Measurements from ENCODE around the gene GAS6. TPM values are rescaled to one million over a fixed set of nuclear protein-coding genes. Genes with fewer than 3 reads are reported as not detected.
A peak's percentile ranks its signal among the peaks of the same experiment; 100 is the strongest.

GAS6 gene
- total RNA-seq, 1 experiment from 2014 or later = 49.4 TPM

DNA sequence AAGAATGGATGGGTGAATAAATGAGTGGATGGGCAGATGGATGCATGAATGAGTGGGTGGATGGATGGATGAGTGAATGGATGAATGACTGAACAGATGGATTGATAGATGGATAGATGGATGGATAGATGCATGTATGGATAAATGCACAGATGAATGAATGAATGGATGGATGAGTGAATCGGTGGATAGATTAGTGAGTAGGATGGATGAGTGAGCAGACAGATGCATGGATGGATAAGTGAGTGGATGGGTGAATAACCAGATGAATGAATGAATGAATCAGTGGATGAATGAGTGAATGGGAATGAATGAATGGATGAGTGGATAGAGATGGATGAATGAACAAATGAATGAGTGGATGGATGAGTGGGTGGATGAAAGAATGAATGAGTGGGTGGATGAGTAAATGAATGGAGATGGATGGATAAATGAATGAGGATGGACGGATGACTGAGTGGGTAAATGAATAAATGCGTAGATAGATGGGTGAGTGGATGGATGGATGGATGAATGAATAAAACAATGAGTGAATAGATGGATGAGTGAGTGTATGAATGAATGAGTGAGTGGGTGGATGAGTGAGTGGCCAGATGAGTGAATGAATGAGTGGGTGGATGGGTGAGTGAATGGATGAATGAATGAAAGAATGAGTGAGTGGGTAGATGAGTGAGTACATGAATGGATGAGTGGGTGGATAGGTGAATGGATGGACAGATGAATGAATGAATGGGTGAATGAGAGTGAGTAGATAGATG lies 13.0 kb downstream of the GAS6 start:
- H3K9ac ChIP-seq (ENCODE audit: low read length) = no peak overlapping the region
- peaks cover 0 to 12% of the 10 kb centered on the region in 2 experiments; a peak in 2 of 4 replicates for H3K36me3 ChIP-seq (ENCODE audit: control insufficient read depth in 1 of 2, insufficient read depth in 2 of 2, low read length in 2 of 2)
- peaks cover 92% of the 10 kb centered on the region for H3K79me2 ChIP-seq (ENCODE audit: insufficient read depth, low read length)
- H3K27me3 ChIP-seq (ENCODE audit: insufficient read depth, low read length) = no peaks in the 10 kb centered on the region
- TSS peak; percentile 25 for BruUV-seq (replicated peaks)
- no peak overlapping the region for H3K4me3 ChIP-seq (replicated peaks in 1 of 2; ENCODE audit: low read depth in 1 of 2, low read length in 2 of 2)
- H3K9me3 ChIP-seq (ENCODE audit: control insufficient read depth in 1 of 2, insufficient read depth in 1 of 2, low read depth in 1 of 2, low read length in 2 of 2) = no peaks in the 10 kb centered on the region
- ChIA-PET CTCF (no interaction called here), POLR2A (no interaction called here), RAD21 (ENCODE audit: low non-redundant PET in 1 of 2, low total read pairs in 2 of 2, uncharacterized antibody in 2 of 2, unreplicated experiment in 2 of 2) (no interaction called here)
- intact Hi-C loops (cut with micrococcal nuclease) = no loop called here
- ATAC-seq (no peak), DNase-seq (ENCODE audit: low read depth, low spot score) (no peak)
- peaks cover 13 to 25% of the 10 kb centered on the region in 2 experiments for H3K4me1 ChIP-seq (ENCODE audit: control insufficient read depth in 1 of 2, insufficient read depth in 2 of 2, low read length in 2 of 2)
- H3K4me2 ChIP-seq (ENCODE audit: low read length) = no peak overlapping the region
- H3K27ac ChIP-seq (ENCODE audit: low read depth, low read length) = no peak overlapping the region
- H2AFZ ChIP-seq (ENCODE audit: low read depth, low read length, poor library complexity, severe bottlenecking) = no peak overlapping the region
- H3K9me2 ChIP-seq (ENCODE audit: insufficient read depth) = no peaks in the 10 kb centered on the region
- H4K20me1 ChIP-seq (ENCODE audit: insufficient read depth) = no peaks in the 10 kb centered on the region
- TF ChIP-seq EZH2 (IDR thresholded peaks at IDR 0.05) (no peak), YY1 (IDR thresholded peaks at IDR 0.05; ENCODE audit: extremely low read depth, insufficient replicate concordance, low read depth, low read length) (no peak), FOSL1 (IDR thresholded peaks at IDR 0.05; ENCODE audit: low read depth) (no peak), SIN3A (IDR thresholded peaks at IDR 0.05; ENCODE audit: low read depth) (no peak), CEBPB (IDR thresholded peaks at IDR 0.05; ENCODE audit: low read depth) (no peak), ZNF274 (IDR thresholded peaks at IDR 0.05; ENCODE audit: low read depth, low read length) (no peak), POLR2A (IDR thresholded peaks at IDR 0.05; ENCODE audit: borderline replicate concordance, extremely low read depth, insufficient read depth, insufficient read length) (no peak), ELF1 (IDR thresholded peaks at IDR 0.05; ENCODE audit: borderline replicate concordance, low read depth) (no peak), EZH2phosphoT487 (IDR thresholded peaks at IDR 0.05; ENCODE audit: borderline replicate concordance) (no peak), JUND (IDR thresholded peaks at IDR 0.05) (no peak), EGR1 (IDR thresholded peaks at IDR 0.05; ENCODE audit: low read depth) (no peak), SP1 (IDR thresholded peaks at IDR 0.05; ENCODE audit: low read depth) (no peak), ZFX (IDR thresholded peaks at IDR 0.05) (no peak), CBX3 (IDR thresholded peaks at IDR 0.05; ENCODE audit: low read depth) (no peak), SRF (IDR thresholded peaks at IDR 0.05; ENCODE audit: low read depth) (no peak), POLR2AphosphoS5 (IDR thresholded peaks at IDR 0.05; ENCODE audit: low read depth, low read length) (no peak)
- TF ChIP-seq, protein P1, sequence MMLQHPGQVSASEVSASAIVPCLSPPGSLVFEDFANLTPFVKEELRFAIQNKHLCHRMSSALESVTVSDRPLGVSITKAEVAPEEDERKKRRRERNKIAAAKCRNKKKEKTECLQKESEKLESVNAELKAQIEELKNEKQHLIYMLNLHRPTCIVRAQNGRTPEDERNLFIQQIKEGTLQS (IDR thresholded peaks at IDR 0.05) = no peak
- TF ChIP-seq, protein P2, sequence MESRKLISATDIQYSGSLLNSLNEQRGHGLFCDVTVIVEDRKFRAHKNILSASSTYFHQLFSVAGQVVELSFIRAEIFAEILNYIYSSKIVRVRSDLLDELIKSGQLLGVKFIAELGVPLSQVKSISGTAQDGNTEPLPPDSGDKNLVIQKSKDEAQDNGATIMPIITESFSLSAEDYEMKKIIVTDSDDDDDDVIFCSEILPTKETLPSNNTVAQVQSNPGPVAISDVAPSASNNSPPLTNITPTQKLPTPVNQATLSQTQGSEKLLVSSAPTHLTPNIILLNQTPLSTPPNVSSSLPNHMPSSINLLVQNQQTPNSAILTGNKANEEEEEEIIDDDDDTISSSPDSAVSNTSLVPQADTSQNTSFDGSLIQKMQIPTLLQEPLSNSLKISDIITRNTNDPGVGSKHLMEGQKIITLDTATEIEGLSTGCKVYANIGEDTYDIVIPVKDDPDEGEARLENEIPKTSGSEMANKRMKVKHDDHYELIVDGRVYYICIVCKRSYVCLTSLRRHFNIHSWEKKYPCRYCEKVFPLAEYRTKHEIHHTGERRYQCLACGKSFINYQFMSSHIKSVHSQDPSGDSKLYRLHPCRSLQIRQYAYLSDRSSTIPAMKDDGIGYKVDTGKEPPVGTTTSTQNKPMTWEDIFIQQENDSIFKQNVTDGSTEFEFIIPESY (IDR thresholded peaks at IDR 0.05; ENCODE audit: extremely low read depth, insufficient replicate concordance, low read length) = no peak
- TF ChIP-seq, protein P3, sequence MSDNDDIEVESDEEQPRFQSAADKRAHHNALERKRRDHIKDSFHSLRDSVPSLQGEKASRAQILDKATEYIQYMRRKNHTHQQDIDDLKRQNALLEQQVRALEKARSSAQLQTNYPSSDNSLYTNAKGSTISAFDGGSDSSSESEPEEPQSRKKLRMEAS (IDR thresholded peaks at IDR 0.05) = no peak

Measured in HCT116 (cell line).